KMS-11 (cell line): ENCODE results near the gene HDAC4.

ENCODE experiments used
- H2AFZ ChIP-seq: fragments of 200-600 bp; sonication (generic); 2 replicates; pipeline ENCODE4 v1.6.1; 2016; ENCODE audit warnings: antibody characterized with exemption, mixed run types, low read depth
- H3K27ac ChIP-seq: fragments of 200-600 bp; sonication (generic); 2 replicates; pipeline ENCODE4 v1.6.1; 2016; ENCODE audit warnings: mild to moderate bottlenecking, mixed run types
- H3K27me3 ChIP-seq: fragments of 200-600 bp; sonication (generic); 2 replicates; pipeline ENCODE4 v1.6.1; 2017; ENCODE audit warnings: mild to moderate bottlenecking, low read depth, mixed run types, moderate library complexity; ENCODE audit not compliant: insufficient read depth
- H3K36me3 ChIP-seq: fragments of 200-600 bp; sonication (generic); 2 replicates; pipeline ENCODE4 v1.6.1; 2017; ENCODE audit warnings: mild to moderate bottlenecking, mixed run types; ENCODE audit not compliant: insufficient read depth
- H3K4me1 ChIP-seq: fragments of 200-600 bp; sonication (generic); 2 replicates; pipeline ENCODE4 v1.6.1; 2016; ENCODE audit warnings: mild to moderate bottlenecking, low read depth, mixed run types; ENCODE audit not compliant: poor library complexity, severe bottlenecking
- H3K4me2 ChIP-seq: fragments of 200-600 bp; sonication (generic); 2 replicates; pipeline ENCODE4 v1.7.0; 2016; ENCODE audit warnings: mild to moderate bottlenecking, mixed run types
- H3K4me3 ChIP-seq: fragments of 200-600 bp; sonication (generic); IDR thresholded peaks from 2 replicates; pipeline ENCODE4 v1.6.1; 2017; ENCODE audit warnings: low read depth, low read length, mixed read lengths; ENCODE audit not compliant: insufficient read depth
- H3K79me2 ChIP-seq: fragments of 200-600 bp; sonication (generic); 2 replicates; pipeline ENCODE4 v1.6.1; 2016; ENCODE audit warnings: low read depth, mixed run types; ENCODE audit not compliant: insufficient read depth
- H3K9ac ChIP-seq: fragments of 200-600 bp; sonication (generic); 2 replicates; pipeline ENCODE4 v1.6.1; 2016; ENCODE audit warnings: mild to moderate bottlenecking, mixed run types
- H4K20me1 ChIP-seq: fragments of 200-600 bp; sonication (generic); 2 replicates; pipeline ENCODE4 v1.6.1; 2016; ENCODE audit warnings: mild to moderate bottlenecking, mixed run types; ENCODE audit not compliant: insufficient read depth
- CTCF ChIP-seq: fragments of 200-600 bp; sonication (generic); conservative IDR thresholded peaks from 2 replicates; pipeline ENCODE4 v1.6.1; 2017; ENCODE audit warnings: low read depth, mild to moderate bottlenecking, antibody characterized with exemption, low read length, moderate library complexity, mixed read lengths

HDAC4 gene

GRCh38 chr2:239227661-239228371 is 173.0 kb downstream of the HDAC4 start:
- no peak overlapping the region for H3K4me2 ChIP-seq
- TF ChIP-seq CTCF, result no peak
- H3K27ac ChIP-seq, result no peak overlapping the region
- H3K79me2 ChIP-seq, result peaks cover 10% of the 10 kb centered on the region; the same call in 1 of the 2 replicates
- no peaks in the 10 kb centered on the region for H3K36me3 ChIP-seq
- H2AFZ ChIP-seq, result no peak overlapping the region
- no peaks in the 10 kb centered on the region for H3K27me3 ChIP-seq
- no peaks in the 10 kb centered on the region for H4K20me1 ChIP-seq
- H3K9ac ChIP-seq, result no peak overlapping the region
- H3K4me1 ChIP-seq, result peaks cover 4% of the 10 kb centered on the region
- no peak overlapping the region for H3K4me3 ChIP-seq

GRCh38 chr2:239226677-239227581 is 173.9 kb downstream of the HDAC4 start:
- H3K4me3 ChIP-seq, result no peak overlapping the region
- H3K4me2 ChIP-seq, result no peak overlapping the region
- no peaks in the 10 kb centered on the region for H3K27me3 ChIP-seq
- no peak overlapping the region for H3K9ac ChIP-seq
- TF ChIP-seq CTCF, result no peak
- H3K36me3 ChIP-seq, result no peaks in the 10 kb centered on the region
- H3K4me1 ChIP-seq, result peaks cover 12% of the 10 kb centered on the region
- H3K27ac ChIP-seq, result no peak overlapping the region
- peaks cover 6% of the 10 kb centered on the region; the same call in 1 of the 2 replicates for H3K79me2 ChIP-seq
- no peak overlapping the region for H2AFZ ChIP-seq
- H4K20me1 ChIP-seq, result no peaks in the 10 kb centered on the region

GRCh38 chr2:239225871-239226561 is 174.8 kb downstream of the HDAC4 start:
- no peaks in the 10 kb centered on the region for H3K36me3 ChIP-seq
- no peak overlapping the region for H3K4me3 ChIP-seq
- no peak overlapping the region for H3K4me2 ChIP-seq
- H3K27me3 ChIP-seq, result no peaks in the 10 kb centered on the region
- H3K9ac ChIP-seq, result no peak overlapping the region
- TF ChIP-seq CTCF, result no peak
- no peak overlapping the region for H2AFZ ChIP-seq
- H3K27ac ChIP-seq, result no peak overlapping the region
- H3K79me2 ChIP-seq, result peaks cover 14% of the 10 kb centered on the region; the same call in 1 of the 2 replicates
- H4K20me1 ChIP-seq, result no peaks in the 10 kb centered on the region
- peaks cover 15% of the 10 kb centered on the region for H3K4me1 ChIP-seq

- Histone ChIP-seq H3K27ac (no peak overlapping the region), H3K79me2 (peaks cover 20% of the 10 kb centered on the region; the same call in 1 of the 2 replicates), H3K4me3 (no peak overlapping the region), H3K9ac (no peak overlapping the region), H3K4me2 (no peak overlapping the region), H3K4me1 (peaks cover 15% of the 10 kb centered on the region), H4K20me1 (no peaks in the 10 kb centered on the region), H2AFZ (no peak overlapping the region), H3K36me3 (no peaks in the 10 kb centered on the region), H3K27me3 (no peaks in the 10 kb centered on the region)
- no peak for TF ChIP-seq CTCF
Observed at GRCh38 chr2:239225371-239225851, 175.4 kb downstream of the HDAC4 start.
